ENCODE results near the gene HADHB.
A peak's percentile ranks its signal among the peaks of the same experiment; 100 is the strongest.
"Not testable (repeated sequence)": the region's sequence is repeated elsewhere in the genome, so short reads cannot be mapped to it uniquely, and the experiment has no call there.

HADHB gene

GRCh38 chr2:26245231-26245732, 543 bp downstream of the HADHB start:
- DNase-seq (ENCODE audit: low read depth in 2 of 2): peak; percentile 31 to 33

GRCh38 chr2:26245810-26246209, 1.1 kb downstream of the HADHB start:
- DNase-seq (ENCODE audit: low read depth in 2 of 2): no peak

GRCh38 chr2:26246818-26247217, 2.1 kb downstream of the HADHB start:
- DNase-seq (ENCODE audit: low read depth in 2 of 2): no peak

DNA sequence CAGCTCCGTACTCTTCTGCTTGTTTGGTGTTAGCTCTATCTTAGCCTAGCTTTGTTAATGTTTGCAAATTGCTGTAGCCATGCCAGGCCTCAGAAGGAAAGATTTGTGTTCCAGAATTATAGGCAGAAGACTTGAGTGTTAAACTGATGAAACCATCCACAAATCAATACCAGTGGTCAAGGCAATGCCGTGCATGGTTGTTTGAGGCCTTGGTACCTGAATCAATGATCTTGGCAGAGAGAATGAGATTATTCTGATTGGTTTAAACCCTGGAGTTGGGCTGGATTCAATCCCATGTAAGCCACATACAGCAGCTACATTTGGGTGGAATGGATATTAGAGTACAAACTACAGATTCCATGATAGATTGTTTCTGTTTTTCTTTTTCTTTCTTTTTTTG, 4.9 kb downstream of the HADHB start:
- no peak for DNase-seq (ENCODE audit: low read depth in 2 of 2)

- DNase-seq (ENCODE audit: low read depth in 2 of 2): no peak
Observed at GRCh38 chr2:26251893-26252292, 7.2 kb downstream of the HADHB start.

DNA sequence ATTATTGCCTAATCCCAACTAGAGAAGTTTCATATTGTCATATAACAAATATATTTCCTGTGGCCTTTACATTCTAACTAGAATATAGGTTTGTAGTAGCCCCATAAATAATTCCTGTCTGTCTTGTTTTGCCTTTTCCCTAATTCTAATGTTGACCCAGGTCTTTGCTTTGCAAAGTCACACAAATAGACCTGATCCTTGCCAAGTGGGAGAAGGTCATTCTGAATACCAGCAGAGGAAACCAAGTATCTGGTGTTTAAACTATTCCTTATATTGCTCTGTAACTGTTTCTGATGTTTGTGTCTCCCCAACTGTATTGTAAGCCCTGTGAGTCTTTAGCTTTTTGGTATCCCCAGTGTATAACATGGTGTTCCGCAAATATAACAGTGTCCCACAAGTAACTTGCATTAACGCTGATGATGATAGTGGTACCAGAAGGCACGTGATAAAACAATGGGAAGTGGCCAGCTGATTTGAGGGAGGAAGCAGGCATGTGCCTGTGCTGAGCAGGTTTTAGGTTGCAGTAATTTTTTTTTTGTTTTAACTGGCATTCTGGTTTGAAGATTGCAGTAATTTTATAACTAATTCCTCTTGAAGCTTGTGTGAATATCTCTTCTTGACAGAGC, 11.1 kb downstream of the HADHB start:
- DNase-seq (ENCODE audit: low read depth in 2 of 2): no peak

DNA sequence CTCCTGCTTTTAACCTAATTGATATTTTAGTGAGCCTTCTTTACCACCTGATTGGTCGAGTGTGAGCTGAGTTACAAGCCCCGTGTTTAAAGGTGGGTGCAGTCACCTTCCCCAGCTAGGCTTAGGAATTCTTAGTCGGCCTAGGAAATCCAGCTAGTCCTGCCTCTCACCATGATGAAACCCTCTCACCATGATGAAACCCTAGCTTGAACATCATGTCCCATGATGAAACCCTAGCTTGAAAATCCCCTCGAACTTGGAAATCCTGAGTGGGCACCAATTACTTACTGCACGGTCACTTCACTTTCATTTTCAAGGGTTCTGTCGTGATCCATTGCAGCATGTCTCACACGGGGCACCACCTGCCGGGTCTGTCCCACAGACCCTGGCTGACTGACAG, 14.1 kb downstream of the HADHB start:
- not testable (repeated sequence) for DNase-seq (ENCODE audit: low read depth in 2 of 2)

DNA sequence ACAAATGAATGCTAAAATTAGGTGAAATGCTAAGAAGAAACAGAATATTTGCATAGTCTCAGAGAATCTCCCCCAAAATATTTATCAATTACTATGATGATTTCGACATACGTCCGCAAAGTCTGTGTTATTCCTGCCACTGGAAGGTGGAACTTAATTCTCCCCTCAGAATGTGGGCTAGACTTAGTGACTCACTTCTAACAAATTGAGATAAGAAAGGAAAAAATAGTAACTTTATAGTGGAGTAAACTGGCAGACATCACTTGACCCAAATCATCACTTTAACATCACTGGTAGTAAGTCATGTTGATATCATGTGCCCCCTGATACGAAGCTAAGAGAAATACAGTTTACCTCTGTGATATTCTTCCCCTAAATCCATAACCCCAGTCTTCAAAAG, 23.5 kb downstream of the HADHB start:
- DNase-seq (ENCODE audit: low read depth in 2 of 2): no peak

DNA sequence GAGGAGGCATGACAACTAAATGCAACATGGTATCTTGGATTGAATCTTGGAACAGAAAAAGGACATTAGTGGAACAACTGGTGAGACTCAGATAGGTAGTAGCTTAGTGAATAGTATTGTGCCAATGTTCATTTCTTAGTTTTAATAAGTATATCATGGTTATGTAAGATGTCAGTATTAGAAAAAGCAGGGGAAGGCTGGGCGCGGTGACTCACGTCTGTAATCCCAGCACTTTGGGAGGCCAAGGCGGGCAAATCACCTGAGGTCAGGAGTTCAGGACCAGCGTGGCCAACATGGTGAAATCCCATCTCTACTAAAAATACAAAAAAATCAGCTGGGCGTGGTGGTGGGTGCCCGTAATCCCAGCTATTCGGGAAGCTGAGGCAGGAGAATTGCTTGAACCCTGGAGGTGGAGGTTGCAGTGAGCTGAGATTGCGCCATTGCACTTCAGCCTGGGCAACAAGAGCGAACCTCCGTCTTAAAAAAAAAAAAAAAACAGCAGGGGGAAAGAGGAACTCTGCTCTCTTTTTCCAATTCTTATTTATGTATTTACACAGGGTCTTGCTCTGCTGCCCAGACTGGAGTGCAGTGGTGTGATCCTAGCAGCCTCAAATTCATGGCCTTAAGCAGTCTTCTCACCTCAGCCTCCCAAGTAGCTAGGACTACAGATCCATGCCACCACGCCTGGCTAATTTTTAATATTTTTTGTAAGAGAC, 24.1 kb downstream of the HADHB start:
- not testable (repeated sequence) for DNase-seq (ENCODE audit: low read depth in 2 of 2)

DNA sequence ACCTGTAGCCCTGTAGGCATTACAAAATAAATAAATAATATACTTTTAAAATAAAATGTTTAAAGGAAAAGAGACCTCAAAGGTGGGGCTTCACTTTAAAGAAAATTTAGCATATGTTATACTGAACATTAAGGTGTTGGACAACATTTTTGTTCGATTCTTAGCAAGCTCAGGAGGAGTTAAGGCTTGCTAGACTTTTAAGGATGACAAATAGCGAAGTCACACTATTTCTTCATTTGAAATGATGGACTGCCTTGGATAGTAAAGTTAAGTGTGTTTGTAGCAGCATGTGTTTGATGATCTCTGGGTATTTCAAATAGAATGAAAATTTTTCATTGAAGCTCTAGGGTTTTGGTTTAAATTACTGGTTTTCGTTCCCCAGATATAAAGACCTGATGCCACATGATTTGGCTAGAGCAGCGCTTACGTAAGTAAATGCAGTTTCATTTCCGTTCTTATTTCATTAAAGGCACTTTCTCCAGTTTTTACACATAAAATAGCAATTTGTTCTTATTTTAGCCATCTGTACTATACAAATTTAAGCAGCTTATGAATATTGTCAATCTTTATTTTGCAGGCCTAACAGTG, 24.9 kb downstream of the HADHB start:
- no peak for DNase-seq (ENCODE audit: low read depth in 2 of 2)

GRCh38 chr2:26270373-26270772, 25.6 kb downstream of the HADHB start:
- DNase-seq (ENCODE audit: low read depth in 2 of 2): no peak

DNA sequence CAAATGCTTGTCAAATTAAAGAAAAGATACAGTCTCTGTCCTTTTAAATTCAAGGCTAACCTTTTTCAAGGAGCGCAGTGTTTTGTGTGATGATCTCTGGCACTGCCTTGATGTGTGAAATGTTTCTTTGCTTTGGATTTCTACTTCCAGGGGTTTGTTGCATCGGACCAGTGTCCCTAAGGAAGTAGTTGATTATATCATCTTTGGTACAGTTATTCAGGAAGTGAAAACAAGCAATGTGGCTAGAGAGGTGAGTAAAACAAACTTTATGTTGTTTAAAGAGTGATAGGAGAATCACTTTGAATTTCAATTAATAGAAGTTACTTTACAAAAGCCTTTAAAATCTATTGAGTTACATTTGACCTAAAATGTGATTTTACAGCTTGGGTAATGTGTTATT, 28.8 kb downstream of the HADHB start:
- DNase-seq (ENCODE audit: low read depth in 2 of 2): no peak

DNA sequence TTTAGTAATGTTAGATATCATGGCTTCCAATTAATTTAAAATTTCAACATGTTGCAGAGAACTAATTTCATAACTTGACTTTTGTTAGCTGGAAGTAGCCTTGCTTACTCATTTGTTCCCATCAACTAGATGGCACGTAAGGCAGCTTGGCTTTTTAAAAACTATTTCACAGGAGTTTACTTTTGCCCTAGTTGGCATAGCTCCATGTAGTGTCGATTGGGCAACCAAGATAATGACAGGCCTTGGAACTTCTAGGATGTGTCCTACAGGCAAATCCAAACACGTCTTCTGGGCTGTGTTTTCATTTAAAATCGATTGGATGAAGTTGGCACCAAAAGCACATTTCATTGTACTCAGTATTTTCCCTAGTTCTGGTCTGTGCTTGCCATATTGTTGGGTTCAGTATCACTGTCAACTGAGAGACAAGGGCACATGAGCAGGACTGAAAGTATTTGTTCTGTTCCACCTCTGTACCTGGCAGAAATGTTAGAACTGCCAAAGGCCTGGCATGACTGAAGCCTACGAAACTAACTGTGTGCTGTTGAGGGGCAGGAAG, 29.4 kb downstream of the HADHB start:
- no peak for DNase-seq (ENCODE audit: low read depth in 2 of 2)

GRCh38 chr2:26276484-26277227, 31.9 kb downstream of the HADHB start:
- DNase-seq (ENCODE audit: low read depth in 2 of 2): no peak

GRCh38 chr2:26279886-26280285, 35.1 kb downstream of the HADHB start:
- DNase-seq (ENCODE audit: low read depth in 2 of 2): no peak

- DNase-seq (ENCODE audit: low read depth in 2 of 2): no peak
Observed at GRCh38 chr2:26281226-26281625, 36.5 kb downstream of the HADHB start.

- DNase-seq (ENCODE audit: low read depth in 2 of 2): no peak
Observed at GRCh38 chr2:26283606-26284005, 38.9 kb downstream of the HADHB start.

- DNase-seq (ENCODE audit: low read depth in 2 of 2): no peak
Observed at GRCh38 chr2:26284132-26284531, 39.4 kb downstream of the HADHB start.

DNA sequence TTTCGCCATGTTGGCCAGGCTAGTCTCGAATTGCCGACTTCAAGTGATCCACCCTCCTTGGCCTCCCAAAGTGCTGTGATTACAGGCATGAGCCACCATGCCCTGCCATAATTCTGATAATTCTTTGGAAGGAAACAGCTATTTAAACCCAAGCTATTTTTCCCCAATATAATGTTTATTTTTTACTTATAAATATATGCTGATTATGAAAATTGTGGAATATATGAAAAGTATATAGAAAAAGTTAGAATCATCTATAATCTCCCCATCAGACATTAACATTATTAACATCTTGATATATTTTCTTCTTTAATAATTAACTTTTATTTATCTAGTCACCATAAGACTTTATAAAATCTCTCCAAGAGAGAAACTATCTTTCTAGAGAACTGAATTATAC, 41.2 kb downstream of the HADHB start:
- DNase-seq (ENCODE audit: low read depth in 2 of 2): no peak

DNA sequence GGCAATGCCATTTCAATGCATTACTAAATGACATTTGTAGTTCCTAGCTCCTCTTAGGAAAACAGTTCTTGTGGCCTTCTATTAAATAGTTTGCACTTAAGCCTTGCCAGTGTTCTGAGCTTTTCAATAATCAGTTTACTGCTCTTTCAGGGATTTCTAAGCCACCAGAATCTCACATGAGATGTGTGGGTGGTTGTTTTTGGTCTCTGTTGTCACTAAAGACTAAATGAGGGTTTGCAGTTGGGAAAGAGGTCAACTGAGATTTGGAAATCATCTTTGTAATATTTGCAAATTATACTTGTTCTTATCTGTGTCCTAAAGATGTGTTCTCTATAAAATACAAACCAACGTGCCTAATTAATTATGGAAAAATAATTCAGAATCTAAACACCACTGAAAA, 45.3 kb downstream of the HADHB start:
- no peak for DNase-seq (ENCODE audit: low read depth in 2 of 2)

- DNase-seq (ENCODE audit: low read depth in 2 of 2): no peak
Observed at GRCh38 chr2:26292646-26293045, 47.9 kb downstream of the HADHB start.

GRCh38 chr2:26295511-26295910, 50.8 kb downstream of the HADHB start:
- no peak for DNase-seq (ENCODE audit: low read depth in 2 of 2)
